Liver (tissue), 9 donors: ENCODE measurements around the gene CD200R1. TPM values are rescaled to one million over a fixed set of nuclear protein-coding genes. Genes with fewer than 3 reads are reported as not detected.

ENCODE experiments used
- DNase-seq: peaks from one replicate; pipeline ENCODE4 v3.0.0-alpha.2; 2017; ENCODE audit warnings: low spot score
- H3K27ac ChIP-seq, 2 donors: one replicate each; pipeline ENCODE4 v1.7.0; 2013; ENCODE audit warnings: inconsistent platforms in 2 of 2, low read length in 2 of 2, control low read depth in 1 of 2, low read depth in 1 of 2, mild to moderate bottlenecking in 1 of 2
- H3K27me3 ChIP-seq, 4 donors: one replicate each; pipeline versions ENCODE4 v1.6.1 to v1.7.0; 2013; ENCODE audit warnings: low read length in 3 of 4, inconsistent platforms in 1 of 4, mild to moderate bottlenecking in 1 of 4, moderate library complexity in 1 of 4; ENCODE audit not compliant: control insufficient read depth in 4 of 4, insufficient read depth in 4 of 4
- H3K36me3 ChIP-seq, 4 donors: one replicate each; pipeline versions ENCODE4 v1.6.1 to v1.7.0; 2013; ENCODE audit warnings: low read length in 3 of 4, mild to moderate bottlenecking in 3 of 4, low read depth in 1 of 4, moderate library complexity in 1 of 4; ENCODE audit not compliant: control insufficient read depth in 4 of 4, insufficient read depth in 3 of 4
- H3K4me1 ChIP-seq, 4 donors: one replicate each; pipeline versions ENCODE4 v1.6.1 to v1.7.0; 2013; ENCODE audit warnings: low read length in 3 of 4, mild to moderate bottlenecking in 3 of 4, moderate library complexity in 1 of 4; ENCODE audit not compliant: control insufficient read depth in 4 of 4, insufficient read depth in 4 of 4
- H3K4me3 ChIP-seq, 3 donors: one replicate each; pipeline versions ENCODE4 v1.6.1 to v1.7.0; 2013; ENCODE audit warnings: low read length in 3 of 3, control low read depth in 1 of 3, low read depth in 1 of 3, mild to moderate bottlenecking in 1 of 3
- H3K9ac ChIP-seq, 2 donors: one replicate each; pipeline ENCODE4 v1.7.0; 2013; ENCODE audit warnings: low read length in 2 of 2, mild to moderate bottlenecking in 2 of 2, moderate library complexity in 2 of 2, control low read depth in 1 of 2, low read depth in 1 of 2
- H3K9me3 ChIP-seq, 4 donors: one replicate each; pipeline versions ENCODE4 v1.6.1 to v1.7.0; 2013; ENCODE audit warnings: low read length in 3 of 4; ENCODE audit not compliant: control insufficient read depth in 4 of 4
- ATF3 ChIP-seq: IDR thresholded peaks from 2 replicates; pipeline ENCODE4 v1.6.1; 2016; ENCODE audit warnings: antibody characterized with exemption
- CTCF ChIP-seq: fragments of 150-350 bp; IDR thresholded peaks from 2 replicates; pipeline ENCODE4 v1.5.1; 2017; ENCODE audit warnings: improper control_type of control experiment, low read depth, low read length; ENCODE audit not compliant: missing input control
- EGR1 ChIP-seq, 2 donors: IDR thresholded peaks; 2 replicates each; pipeline ENCODE4 v1.6.1; 2016 to 2018; ENCODE audit warnings: antibody characterized with exemption in 2 of 2, low read depth in 2 of 2
- FOXA1 ChIP-seq: IDR thresholded peaks from 2 replicates; pipeline ENCODE4 v1.6.1; 2016; ENCODE audit warnings: antibody characterized with exemption
- FOXA2 ChIP-seq: IDR thresholded peaks from 2 replicates; pipeline ENCODE4 v1.6.1; 2016; ENCODE audit warnings: antibody characterized with exemption
- GABPA ChIP-seq, 2 donors: IDR thresholded peaks in 1 of 2; conservative IDR thresholded peaks in 1 of 2; 2 replicates each; pipeline ENCODE4 v1.6.1; 2016; ENCODE audit warnings: antibody characterized with exemption in 2 of 2, mild to moderate bottlenecking in 1 of 2, moderate library complexity in 1 of 2
- HNF4A ChIP-seq, 2 donors: conservative IDR thresholded peaks; 2 replicates each; pipeline ENCODE4 v1.6.1; 2016; ENCODE audit warnings: antibody characterized with exemption in 2 of 2, mild to moderate bottlenecking in 2 of 2
- HNF4G ChIP-seq: IDR thresholded peaks from 2 replicates; pipeline ENCODE4 v1.6.1; 2016; ENCODE audit warnings: antibody characterized with exemption
- JUND ChIP-seq, 2 donors: IDR thresholded peaks; 2 replicates each; pipeline ENCODE4 v1.6.1; 2016; ENCODE audit warnings: antibody characterized with exemption in 2 of 2
- NR2F2 ChIP-seq: IDR thresholded peaks from 2 replicates; pipeline ENCODE4 v1.6.1; 2016; ENCODE audit warnings: antibody characterized with exemption
- RAD21 ChIP-seq, 2 donors: IDR thresholded peaks; 2 replicates each; pipeline ENCODE4 v1.6.1; 2016; ENCODE audit warnings: antibody characterized with exemption in 2 of 2, mild to moderate bottlenecking in 2 of 2
- RXRA ChIP-seq, 2 donors: IDR thresholded peaks; 2 replicates each; pipeline ENCODE4 v1.6.1; 2017 to 2018; ENCODE audit warnings: antibody characterized with exemption in 2 of 2, mild to moderate bottlenecking in 1 of 2
- SP1 ChIP-seq: IDR thresholded peaks from 2 replicates; pipeline ENCODE4 v1.6.1; 2018; ENCODE audit warnings: antibody characterized with exemption, mild to moderate bottlenecking
- TAF1 ChIP-seq: conservative IDR thresholded peaks from 2 replicates; pipeline ENCODE4 v1.6.1; 2016; ENCODE audit warnings: antibody characterized with exemption, mild to moderate bottlenecking
- YY1 ChIP-seq: IDR thresholded peaks from 2 replicates; pipeline ENCODE4 v1.6.1; 2016; ENCODE audit warnings: antibody characterized with exemption, mild to moderate bottlenecking
- WGBS: extraction: QIAGEN DNeasy Blood & Tissue Kit; methylation state at CpG from one replicate; pipeline ENCODE4 v1.1.7; 2013; 5-methylcytosine and 5-hydroxymethylcytosine counted together
- polyA plus RNA-seq, 2 donors: library from polyadenylated mRNA; stranded (reverse) in 1 of 2; unstranded in 1 of 2; fragments of 200-250 nt in 1 of 2; fragments of >200 nt in 1 of 2; fragmentation: Nextera tagmentation in 1 of 2; extraction: Ambion mirVana in 1 of 2; gene quantifications; one replicate each; pipeline versions ENCODE4 v1.2.1 to v1.2.3, GENCODE V29; 2013 to 2015
- total RNA-seq, 2 donors: library from RNA; depleted of rRNA; stranded (reverse); fragments of >200 nt; gene quantifications; one replicate each; pipeline ENCODE4 v1.2.3, GENCODE V29; 2014
- TF ChIP-seq, protein P1 (sequence below): IDR thresholded peaks from 2 replicates; pipeline ENCODE4 v1.6.1; 2016; ENCODE audit warnings: antibody characterized with exemption
- TF ChIP-seq, protein P2 (sequence below): IDR thresholded peaks from 2 replicates; pipeline ENCODE4 v1.6.1; 2016; ENCODE audit warnings: antibody characterized with exemption, mild to moderate bottlenecking
- TF ChIP-seq, protein P3 (sequence below): IDR thresholded peaks from 2 replicates; pipeline ENCODE4 v1.6.1; 2016; ENCODE audit warnings: antibody characterized with exemption
- donor health status: healthy.
- donor health status: healthy.
- donor health status: healthy.
- donor health status: healthy.
- donor health status: healthy.

Gene CD200R1
- total and polyA plus RNA-seq, 4 donors = 0.40 to 5.4 (median 1.00) TPM

- Histone ChIP-seq H3K27me3 (no peaks in the 10 kb centered on the region), H3K4me1 (no peaks in the 10 kb centered on the region), H3K9ac (no peak overlapping the region), H3K27ac (no peak overlapping the region), H3K36me3 (no peaks in the 10 kb centered on the region), H3K4me3 (no peak overlapping the region), H3K9me3 (peaks cover 0 to 1% (median 0%) of the 10 kb centered on the region in 4 donors)
- whole genome bisulfite sequencing = 86% methylated on average over 3 of the region's 3 CpGs
- TF ChIP-seq GABPA (IDR thresholded peaks at IDR 0.05 in 1 of 2, conservative IDR thresholded peaks at IDR 0.05 in 1 of 2) = no peak
- no peak for TF ChIP-seq RXRA (IDR thresholded peaks at IDR 0.05)
- no peak for TF ChIP-seq FOXA2
- TF ChIP-seq YY1 = no peak
- no peak for TF ChIP-seq TAF1
- no peak for TF ChIP-seq CTCF
- TF ChIP-seq RAD21 (IDR thresholded peaks at IDR 0.05) = no peak
- TF ChIP-seq HNF4A (conservative IDR thresholded peaks at IDR 0.05) = no peak
- no peak for TF ChIP-seq ATF3
- TF ChIP-seq FOXA1 = no peak
- TF ChIP-seq JUND (IDR thresholded peaks at IDR 0.05) = no peak
- no peak for TF ChIP-seq NR2F2
- no peak for TF ChIP-seq EGR1 (IDR thresholded peaks at IDR 0.05; ENCODE audit: low read depth in 2 of 2)
- TF ChIP-seq, protein P1, sequence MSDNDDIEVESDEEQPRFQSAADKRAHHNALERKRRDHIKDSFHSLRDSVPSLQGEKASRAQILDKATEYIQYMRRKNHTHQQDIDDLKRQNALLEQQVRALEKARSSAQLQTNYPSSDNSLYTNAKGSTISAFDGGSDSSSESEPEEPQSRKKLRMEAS = no peak
- TF ChIP-seq, protein P2, sequence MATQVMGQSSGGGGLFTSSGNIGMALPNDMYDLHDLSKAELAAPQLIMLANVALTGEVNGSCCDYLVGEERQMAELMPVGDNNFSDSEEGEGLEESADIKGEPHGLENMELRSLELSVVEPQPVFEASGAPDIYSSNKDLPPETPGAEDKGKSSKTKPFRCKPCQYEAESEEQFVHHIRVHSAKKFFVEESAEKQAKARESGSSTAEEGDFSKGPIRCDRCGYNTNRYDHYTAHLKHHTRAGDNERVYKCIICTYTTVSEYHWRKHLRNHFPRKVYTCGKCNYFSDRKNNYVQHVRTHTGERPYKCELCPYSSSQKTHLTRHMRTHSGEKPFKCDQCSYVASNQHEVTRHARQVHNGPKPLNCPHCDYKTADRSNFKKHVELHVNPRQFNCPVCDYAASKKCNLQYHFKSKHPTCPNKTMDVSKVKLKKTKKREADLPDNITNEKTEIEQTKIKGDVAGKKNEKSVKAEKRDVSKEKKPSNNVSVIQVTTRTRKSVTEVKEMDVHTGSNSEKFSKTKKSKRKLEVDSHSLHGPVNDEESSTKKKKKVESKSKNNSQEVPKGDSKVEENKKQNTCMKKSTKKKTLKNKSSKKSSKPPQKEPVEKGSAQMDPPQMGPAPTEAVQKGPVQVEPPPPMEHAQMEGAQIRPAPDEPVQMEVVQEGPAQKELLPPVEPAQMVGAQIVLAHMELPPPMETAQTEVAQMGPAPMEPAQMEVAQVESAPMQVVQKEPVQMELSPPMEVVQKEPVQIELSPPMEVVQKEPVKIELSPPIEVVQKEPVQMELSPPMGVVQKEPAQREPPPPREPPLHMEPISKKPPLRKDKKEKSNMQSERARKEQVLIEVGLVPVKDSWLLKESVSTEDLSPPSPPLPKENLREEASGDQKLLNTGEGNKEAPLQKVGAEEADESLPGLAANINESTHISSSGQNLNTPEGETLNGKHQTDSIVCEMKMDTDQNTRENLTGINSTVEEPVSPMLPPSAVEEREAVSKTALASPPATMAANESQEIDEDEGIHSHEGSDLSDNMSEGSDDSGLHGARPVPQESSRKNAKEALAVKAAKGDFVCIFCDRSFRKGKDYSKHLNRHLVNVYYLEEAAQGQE = no peak
- no peak for TF ChIP-seq HNF4G
- TF ChIP-seq SP1 = no peak
- TF ChIP-seq, protein P3, sequence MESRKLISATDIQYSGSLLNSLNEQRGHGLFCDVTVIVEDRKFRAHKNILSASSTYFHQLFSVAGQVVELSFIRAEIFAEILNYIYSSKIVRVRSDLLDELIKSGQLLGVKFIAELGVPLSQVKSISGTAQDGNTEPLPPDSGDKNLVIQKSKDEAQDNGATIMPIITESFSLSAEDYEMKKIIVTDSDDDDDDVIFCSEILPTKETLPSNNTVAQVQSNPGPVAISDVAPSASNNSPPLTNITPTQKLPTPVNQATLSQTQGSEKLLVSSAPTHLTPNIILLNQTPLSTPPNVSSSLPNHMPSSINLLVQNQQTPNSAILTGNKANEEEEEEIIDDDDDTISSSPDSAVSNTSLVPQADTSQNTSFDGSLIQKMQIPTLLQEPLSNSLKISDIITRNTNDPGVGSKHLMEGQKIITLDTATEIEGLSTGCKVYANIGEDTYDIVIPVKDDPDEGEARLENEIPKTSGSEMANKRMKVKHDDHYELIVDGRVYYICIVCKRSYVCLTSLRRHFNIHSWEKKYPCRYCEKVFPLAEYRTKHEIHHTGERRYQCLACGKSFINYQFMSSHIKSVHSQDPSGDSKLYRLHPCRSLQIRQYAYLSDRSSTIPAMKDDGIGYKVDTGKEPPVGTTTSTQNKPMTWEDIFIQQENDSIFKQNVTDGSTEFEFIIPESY = no peak
- no peak for DNase-seq
These were observed 44.1 kb downstream of the CD200R1 start for GRCh38 chr3:112930771-112931170.
